Left colon (tissue), 2 donors: Measurements from ENCODE around the gene AEBP1. TPM values are rescaled to one million over a fixed set of nuclear protein-coding genes. Genes with fewer than 3 reads are reported as not detected.
A peak's percentile ranks its signal among the peaks of the same experiment; 100 is the strongest.

ENCODE experiments used
- ATAC-seq: fragments of 200-7000 bp; cut with Tn5 transposase; one replicate; pipeline ENCODE4 v1.9.1; 2020; ENCODE audit warnings: mild to moderate bottlenecking, moderate library complexity
- DNase-seq, 2 donors: peaks; one replicate each; pipeline ENCODE4 v3.0.0-alpha.2; 2020
- intact Hi-C, 2 donors: fragments of 100-400 bp; cut with DNase I in 1 of 2; cut with micrococcal nuclease in 1 of 2; formaldehyde crosslinking; loops; one replicate each; pipeline versions ENCODE4 v1.11.2 to v1.14.0; 2022; cut with DNase I, micrococcal nuclease
- long read RNA-seq: library from polyadenylated mRNA; unstranded; transcript quantifications from one replicate; pipeline ENCODE4 v2.0.0, GENCODE V29; 2021
- total RNA-seq, 2 donors: library from RNA; stranded (reverse); fragmentation: NEBNext Ultra II Directional; extraction: Animal tissue kit (Norgen Biotek cat#: 25700); gene quantifications; one replicate each; pipeline ENCODE4 v1.2.1, GENCODE V29; 2021
- donor health status: DM: no; HTN: no; CAD: no.
- donor health status: DM: yes; HTN: yes; CAD: no.

The AEBP1 gene
- 10 to 100 TPM; 20.1 to 59.6 TPM for total RNA-seq
- long read RNA-seq, partial matches to known transcripts, result 9 of 10 reads
- long read RNA-seq, other reads (novel, unspliced or antisense), result 1 of 10 reads

DNA sequence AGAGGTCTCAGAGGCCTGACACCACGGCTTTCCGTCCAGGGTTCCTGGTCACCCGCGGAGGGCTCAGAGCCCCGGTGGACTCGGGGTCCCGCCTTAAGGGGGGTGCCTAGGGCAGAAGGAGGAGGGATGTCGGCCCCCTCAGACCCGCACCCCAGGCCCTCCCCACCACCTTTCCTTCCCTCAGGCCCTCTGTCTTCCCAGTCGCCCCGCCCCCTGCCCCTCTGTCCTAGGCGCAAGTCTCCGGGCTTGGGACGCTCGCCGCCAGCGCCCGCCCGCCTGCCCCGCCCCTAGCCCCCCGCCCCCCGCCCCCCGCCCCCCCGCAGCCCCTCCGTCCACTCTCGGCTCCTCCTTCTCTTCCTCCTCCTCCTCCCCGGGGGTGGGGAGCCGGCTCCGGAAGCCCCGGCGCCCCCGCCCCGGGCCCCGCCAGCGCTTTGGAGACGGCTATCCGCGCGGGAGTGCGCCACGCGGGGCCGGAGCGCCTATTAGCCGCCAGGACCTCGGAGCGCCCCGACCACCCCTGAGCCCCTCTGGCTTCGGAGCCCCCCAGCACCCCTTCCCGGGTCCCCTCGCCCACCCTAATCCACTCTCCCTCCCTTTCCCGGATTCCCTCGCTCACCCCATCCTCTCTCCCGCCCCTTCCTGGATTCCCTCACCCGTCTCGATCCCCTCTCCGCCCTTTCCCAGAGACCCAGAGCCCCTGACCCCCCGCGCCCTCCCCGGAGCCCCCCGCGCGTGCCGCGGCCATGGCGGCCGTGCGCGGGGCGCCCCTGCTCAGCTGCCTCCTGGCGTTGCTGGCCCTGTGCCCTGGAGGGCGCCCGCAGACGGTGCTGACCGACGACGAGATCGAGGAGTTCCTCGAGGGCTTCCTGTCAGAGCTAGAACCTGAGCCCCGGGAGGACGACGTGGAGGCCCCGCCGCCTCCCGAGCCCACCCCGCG is at the start of gene AEBP1:
Gene AEBP1, plus strand, starts transcription at position 423 of the 937 bp plus-strand sequence. Its CDS starts 321 bp downstream, at position 744.
- ATAC-seq (no peak), DNase-seq (no peak)
- intact Hi-C loops, result no loop called here

- peak in 1 of 2 donors; percentile 14 for DNase-seq
- no peak for ATAC-seq
- intact Hi-C loops, result no loop called here
Observed at GRCh38 chr7:44056681-44057080, 47.5 kb upstream of the AEBP1 start.

DNA sequence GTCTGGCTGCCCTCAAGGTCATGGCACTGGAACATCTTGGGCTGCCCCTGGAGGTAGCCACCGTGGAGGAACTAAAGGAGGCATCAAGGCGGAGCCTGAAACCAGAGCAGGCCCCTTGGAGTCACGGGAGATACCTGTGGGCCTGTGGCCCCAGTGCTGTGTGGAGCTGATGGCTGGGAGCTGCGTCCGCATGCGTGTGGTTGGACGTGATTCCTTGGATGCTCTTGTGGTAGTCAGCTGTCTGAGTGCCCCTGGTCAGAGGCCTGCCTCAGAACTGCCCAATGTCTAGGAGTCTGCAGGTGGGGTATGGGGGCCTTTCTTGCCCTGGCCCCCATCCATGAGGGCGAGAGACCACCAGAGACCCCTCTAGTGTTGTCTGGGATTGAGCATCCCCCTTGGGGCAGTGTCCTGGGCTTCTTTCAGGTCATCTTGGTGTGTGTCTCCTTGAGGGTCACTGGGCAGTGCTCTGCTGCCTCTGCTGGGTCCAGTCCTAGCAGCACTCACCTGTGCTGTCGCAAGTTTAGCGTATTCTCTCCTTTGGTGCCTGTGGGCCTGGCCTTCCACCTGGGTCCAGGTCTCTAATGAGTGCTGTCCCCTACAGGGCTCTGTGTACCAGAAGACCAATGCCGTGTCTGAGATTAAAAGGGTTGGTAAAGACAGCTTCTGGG is 46.8 kb upstream of the AEBP1 start:
- DNase-seq (peak in 1 of 2 donors; percentile 20), ATAC-seq (no peak)
- intact Hi-C loops, result no loop called here

DNA sequence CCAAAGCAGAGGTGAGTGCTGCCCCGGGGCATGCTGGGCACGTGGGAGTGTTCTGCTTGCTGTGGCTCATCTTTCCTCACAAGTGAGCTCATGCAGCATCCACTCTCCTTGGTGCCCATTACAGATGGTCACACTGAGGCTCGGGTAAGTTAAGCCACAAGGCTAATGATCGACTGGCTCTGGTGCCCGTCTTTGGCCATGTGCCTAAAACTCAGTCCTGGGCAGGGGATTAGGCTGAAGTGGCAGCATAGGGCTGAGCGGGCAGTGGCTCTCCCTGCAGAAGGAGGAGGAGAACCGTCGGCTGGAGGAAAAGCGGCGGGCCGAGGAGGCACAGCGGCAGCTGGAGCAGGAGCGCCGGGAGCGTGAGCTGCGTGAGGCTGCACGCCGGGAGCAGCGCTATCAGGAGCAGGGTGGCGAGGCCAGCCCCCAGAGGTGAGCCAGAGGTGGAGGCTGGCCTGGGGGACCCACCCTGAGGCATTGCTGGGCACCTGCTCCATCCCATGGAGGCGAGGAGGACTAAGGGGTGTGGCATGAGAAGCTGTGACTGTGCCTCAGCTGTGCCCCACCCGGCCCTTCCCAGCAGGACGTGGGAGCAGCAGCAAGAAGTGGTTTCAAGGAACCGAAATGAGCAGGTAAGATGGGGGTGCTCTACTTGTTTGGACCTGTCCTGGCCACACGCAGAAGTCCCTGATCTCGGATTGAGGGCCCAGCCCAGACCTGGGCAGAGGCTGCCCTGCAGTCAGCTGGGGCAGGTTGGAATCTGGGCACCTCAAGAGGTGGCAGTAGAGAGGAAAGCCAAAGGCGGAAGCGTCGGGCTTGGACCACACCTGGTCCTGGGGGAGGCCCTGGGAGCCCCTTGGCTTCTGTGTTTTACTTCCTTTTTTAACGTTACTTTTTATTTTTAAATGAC is 46.0 kb upstream of the AEBP1 start:
- DNase-seq (peak in 1 of 2 donors; percentile 22), ATAC-seq (no peak)
- intact Hi-C loops, result no loop called here

GRCh38 chr7:44058759-44059218 is 45.4 kb upstream of the AEBP1 start:
- intact Hi-C loops, result no loop called here
- ATAC-seq (no peak), DNase-seq (no peak)

GRCh38 chr7:44059219-44060090 is 44.7 kb upstream of the AEBP1 start:
- peak in 1 of 2 donors; percentile 21 for DNase-seq
- intact Hi-C loops, result no loop called here
- no peak for ATAC-seq

DNA sequence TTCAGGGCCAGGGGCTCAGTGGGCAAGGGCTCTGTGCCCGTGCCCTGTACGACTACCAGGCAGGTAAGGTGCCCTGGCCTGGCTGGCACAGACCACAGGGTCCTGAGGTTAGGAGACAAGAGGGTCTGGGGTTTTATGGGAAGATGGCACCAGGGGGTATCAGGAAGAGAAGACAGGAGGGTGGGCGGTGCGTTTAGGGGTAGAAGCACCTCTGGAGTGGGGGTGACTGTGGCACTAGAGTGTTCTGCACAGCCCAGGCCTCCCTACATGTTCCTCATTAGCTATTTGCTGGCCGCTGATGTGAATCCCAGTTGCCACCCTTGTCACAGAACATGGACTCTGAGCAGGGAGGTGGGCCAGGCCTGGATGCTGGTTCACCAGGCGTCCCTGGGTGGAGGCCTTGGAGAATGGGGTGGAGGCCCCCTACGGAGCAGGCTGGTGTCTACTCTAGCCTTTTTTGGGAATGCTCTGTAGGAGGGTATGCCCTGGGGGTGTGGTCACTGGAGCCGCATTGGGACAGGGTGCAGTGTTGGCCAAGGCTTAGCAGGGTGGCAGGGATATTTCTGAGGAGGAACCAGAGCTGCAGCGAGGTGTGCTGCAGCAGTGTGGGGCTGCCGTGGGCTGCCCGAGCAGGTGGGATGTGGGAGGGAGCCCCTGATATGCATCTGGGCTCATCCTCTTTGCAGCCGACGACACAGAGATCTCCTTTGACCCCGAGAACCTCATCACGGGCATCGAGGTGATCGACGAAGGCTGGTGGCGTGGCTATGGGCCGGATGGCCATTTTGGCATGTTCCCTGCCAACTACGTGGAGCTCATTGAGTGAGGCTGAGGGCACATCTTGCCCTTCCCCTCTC is 43.8 kb upstream of the AEBP1 start:
- intact Hi-C loops, result no loop called here
- DNase-seq, result peak; percentile 2 to 19
- ATAC-seq, result no peak

GRCh38 chr7:44060948-44061644 is 43.0 kb upstream of the AEBP1 start:
- intact Hi-C loops, result no loop called here
- DNase-seq (peak; percentile 2 to 10), ATAC-seq (no peak)

DNA sequence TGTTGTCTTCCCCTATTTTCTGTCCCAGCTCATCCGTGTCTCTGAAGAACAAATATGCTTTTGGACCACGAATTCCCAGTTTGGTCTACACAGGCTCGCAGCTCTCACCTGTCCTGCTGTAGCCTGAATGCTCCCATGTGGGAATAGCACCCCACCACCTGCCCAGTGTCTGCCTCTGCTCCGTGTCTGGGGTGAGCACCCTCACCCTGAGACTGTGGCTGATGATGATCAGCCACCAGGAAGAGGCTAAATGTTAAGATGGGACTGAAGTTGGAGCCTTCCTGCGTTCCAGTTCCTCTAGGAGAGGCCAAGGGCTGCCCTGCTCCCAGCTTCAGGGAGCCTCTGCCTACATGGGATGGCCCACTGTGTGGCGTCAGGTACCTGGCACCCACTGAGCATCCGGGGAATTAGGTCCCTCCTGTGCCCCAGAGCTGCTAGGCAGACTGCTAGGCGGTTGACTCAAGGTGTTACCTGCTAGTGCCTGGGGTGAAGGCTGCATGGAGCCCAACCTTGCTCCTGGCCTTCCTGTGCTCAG is 42.4 kb upstream of the AEBP1 start:
- DNase-seq, result peak in 1 of 2 donors; percentile 4
- ATAC-seq, result no peak

GRCh38 chr7:44062180-44062902 is 41.8 kb upstream of the AEBP1 start:
- ATAC-seq, result no peak
- peak in 1 of 2 donors; percentile 23 for DNase-seq
- intact Hi-C loops, result no loop called here

More for the DNA sequence above, 42.4 kb upstream of the AEBP1 start:
- intact Hi-C loops, result no loop called here

DNA sequence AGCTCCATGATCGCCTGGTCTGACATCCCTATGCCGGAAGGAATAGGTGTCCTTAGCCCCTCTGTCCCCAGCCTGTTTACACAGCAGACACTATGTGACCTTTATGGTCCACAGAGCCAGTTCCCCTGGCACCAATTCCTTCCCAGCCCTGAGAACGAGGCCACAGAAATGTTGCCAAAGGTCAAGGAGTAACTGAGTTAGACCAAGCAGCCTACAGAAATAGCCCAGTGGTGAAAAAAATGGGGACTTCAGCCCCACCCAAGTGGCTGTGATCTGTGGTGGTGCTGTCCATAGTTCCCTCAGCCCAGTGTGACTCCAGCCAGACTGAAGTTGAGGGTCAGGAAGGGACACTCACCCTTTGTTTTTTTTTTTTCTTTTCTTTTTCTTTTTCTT is 41.2 kb upstream of the AEBP1 start:
- ATAC-seq, result no peak
- intact Hi-C loops, result no loop called here
- no peak for DNase-seq

- ATAC-seq (no peak), DNase-seq (peak in 1 of 2 donors; percentile 15)
- intact Hi-C loops, result no loop called here
Observed at GRCh38 chr7:44063547-44063893, 40.6 kb upstream of the AEBP1 start.

DNA sequence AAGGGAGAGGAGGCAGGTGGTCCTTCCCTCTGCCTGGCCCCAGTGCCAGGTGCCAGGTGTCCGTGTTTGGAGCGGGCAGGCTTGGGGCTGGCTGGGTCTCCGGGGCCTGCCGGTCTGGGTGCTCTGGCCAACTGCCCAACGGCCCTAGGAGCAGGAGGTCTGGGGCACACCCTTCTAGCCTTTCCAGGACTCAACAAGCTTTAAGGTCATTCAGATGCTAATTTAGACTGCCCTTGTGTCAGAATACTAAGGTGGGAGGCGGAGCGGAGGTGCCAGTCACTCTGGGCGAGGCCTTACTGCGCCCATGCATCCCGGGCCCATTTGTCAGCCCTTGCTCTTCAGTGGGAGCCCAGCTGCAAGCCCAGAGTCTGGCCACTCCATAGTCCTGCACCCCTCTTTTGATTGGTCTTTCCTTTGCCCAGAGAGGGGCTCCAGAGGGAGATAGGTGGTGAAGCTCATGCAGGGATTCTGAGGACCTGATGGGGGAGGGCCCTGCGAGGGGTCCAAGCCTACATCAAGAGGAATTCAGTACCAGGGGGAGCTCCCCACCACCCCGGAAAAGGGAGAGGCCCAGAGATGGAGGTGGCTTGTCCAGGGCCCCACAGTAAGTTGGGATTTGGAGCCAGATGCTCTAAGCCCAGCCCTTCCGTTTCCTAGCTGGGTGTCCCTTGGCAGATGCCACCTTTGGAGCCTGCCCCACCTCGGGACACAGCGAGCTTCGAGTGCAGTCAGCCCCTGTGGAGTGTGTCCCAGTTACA is 40.1 kb upstream of the AEBP1 start:
- ATAC-seq (peak; percentile 7), DNase-seq (peak in 1 of 2 donors; percentile 20)
- intact Hi-C loops, result no loop called here

DNA sequence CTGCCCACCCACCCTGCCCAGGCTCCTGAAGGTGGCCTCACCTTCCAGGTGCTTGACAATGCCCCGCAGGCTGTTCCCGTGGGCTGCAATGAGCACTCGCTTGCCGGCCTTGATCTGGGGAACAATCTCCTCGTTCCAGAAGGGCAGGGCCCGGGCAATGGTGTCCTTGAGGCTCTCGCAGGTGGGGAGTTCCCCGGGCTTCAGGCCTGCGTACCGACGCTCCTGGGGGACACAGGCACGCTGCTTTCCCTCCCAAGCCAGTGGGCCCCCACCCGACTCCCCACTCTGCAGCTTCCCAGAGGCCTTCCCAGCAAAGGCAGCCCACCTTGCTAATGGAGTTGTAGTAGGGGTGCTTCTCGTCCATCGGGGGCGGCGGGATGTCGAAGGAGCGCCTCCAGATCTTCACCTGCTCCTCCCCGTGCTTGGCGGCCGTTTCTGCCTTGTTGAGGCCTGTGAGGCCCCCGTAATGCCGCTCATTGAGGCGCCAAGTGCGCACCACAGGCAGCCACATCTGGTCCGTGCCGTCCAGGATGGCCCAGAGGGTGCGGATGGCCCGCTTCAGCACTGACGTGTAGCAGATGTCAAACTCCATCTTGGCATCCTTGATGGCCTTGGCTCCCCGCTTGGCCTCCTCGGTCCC is 39.2 kb upstream of the AEBP1 start:
- peak; percentile 40 for ATAC-seq
- intact Hi-C loops, result no loop called here

More for the DNA sequence above, 39.2 kb upstream of the AEBP1 start:
- DNase-seq, result peak in 1 of 2 donors; percentile 23
